Renal pelvis (tissue), 12 donors: Measurements from ENCODE around the gene MAP3K7. TPM values are rescaled to one million over a fixed set of nuclear protein-coding genes. Genes with fewer than 3 reads are reported as not detected.

Experiments used
- DNase-seq: peaks from one replicate; pipeline ENCODE4 v3.0.0-alpha.2; 2013
- long read RNA-seq, 16 experiments: transcript quantifications; one replicate each; lab custom pipeline, GENCODE V29; 2026
- polyA plus RNA-seq, 3 donors: library from polyadenylated mRNA; unstranded; fragments of 120-200 nt; gene quantifications; one replicate each; pipeline ENCODE4 v1.2.1, GENCODE V29; 2013; ENCODE audit not compliant: insufficient read length in 3 of 3

Gene MAP3K7
- polyA plus RNA-seq: 10 to 100 TPM; 44.1 to 50.2 (median 48.8) TPM
- long read RNA-seq, donor 1, full-length matches to known transcripts: 11 of 11 reads
- long read RNA-seq, donor 1, partial matches to known transcripts: 0 of 11 reads
- long read RNA-seq, donor 1, other reads (novel, unspliced or antisense): 0 of 11 reads
- long read RNA-seq, donor 2, full-length matches to known transcripts: 15 of 15 reads
- long read RNA-seq, donor 2, partial matches to known transcripts: 0 of 15 reads
- long read RNA-seq, donor 2, other reads (novel, unspliced or antisense): 0 of 15 reads
- long read RNA-seq, donor 3, full-length matches to known transcripts: 8 of 8 reads
- long read RNA-seq, donor 3, partial matches to known transcripts: 0 of 8 reads
- long read RNA-seq, donor 3, other reads (novel, unspliced or antisense): 0 of 8 reads
- long read RNA-seq, donor 4, full-length matches to known transcripts: 9 of 9 reads
- long read RNA-seq, donor 4, partial matches to known transcripts: 0 of 9 reads
- long read RNA-seq, donor 4, other reads (novel, unspliced or antisense): 0 of 9 reads
- long read RNA-seq, donor 5, full-length matches to known transcripts: 5 of 5 reads
- long read RNA-seq, donor 5, partial matches to known transcripts: 0 of 5 reads
- long read RNA-seq, donor 5, other reads (novel, unspliced or antisense): 0 of 5 reads
- long read RNA-seq, donor 6, full-length matches to known transcripts: 11 of 11 reads
- long read RNA-seq, donor 6, partial matches to known transcripts: 0 of 11 reads
- long read RNA-seq, donor 6, other reads (novel, unspliced or antisense): 0 of 11 reads
- long read RNA-seq, donor 7, full-length matches to known transcripts: 15 of 20 reads
- long read RNA-seq, donor 7, partial matches to known transcripts: 5 of 20 reads
- long read RNA-seq, donor 7, other reads (novel, unspliced or antisense): 0 of 20 reads
- long read RNA-seq, donor 8, full-length matches to known transcripts: 4 of 4 reads
- long read RNA-seq, donor 8, partial matches to known transcripts: 0 of 4 reads
- long read RNA-seq, donor 8, other reads (novel, unspliced or antisense): 0 of 4 reads
- long read RNA-seq, donor 9, full-length matches to known transcripts: 16 of 16 reads
- long read RNA-seq, donor 9, partial matches to known transcripts: 0 of 16 reads
- long read RNA-seq, donor 9, other reads (novel, unspliced or antisense): 0 of 16 reads
- long read RNA-seq, donor 10, full-length matches to known transcripts: 12 of 20 reads
- long read RNA-seq, donor 10, partial matches to known transcripts: 8 of 20 reads
- long read RNA-seq, donor 10, other reads (novel, unspliced or antisense): 0 of 20 reads
- long read RNA-seq, donor 11, full-length matches to known transcripts: 8 of 8 reads
- long read RNA-seq, donor 11, partial matches to known transcripts: 0 of 8 reads
- long read RNA-seq, donor 11, other reads (novel, unspliced or antisense): 0 of 8 reads
- long read RNA-seq, donor 12, full-length matches to known transcripts: 15 of 20 reads
- long read RNA-seq, donor 12, partial matches to known transcripts: 5 of 20 reads
- long read RNA-seq, donor 12, other reads (novel, unspliced or antisense): 0 of 20 reads
- long read RNA-seq, donor 13, full-length matches to known transcripts: 4 of 4 reads
- long read RNA-seq, donor 13, partial matches to known transcripts: 0 of 4 reads
- long read RNA-seq, donor 13, other reads (novel, unspliced or antisense): 0 of 4 reads
- long read RNA-seq, donor 14, full-length matches to known transcripts: 15 of 21 reads
- long read RNA-seq, donor 14, partial matches to known transcripts: 6 of 21 reads
- long read RNA-seq, donor 14, other reads (novel, unspliced or antisense): 0 of 21 reads
- long read RNA-seq, donor 15, full-length matches to known transcripts: 14 of 14 reads
- long read RNA-seq, donor 15, partial matches to known transcripts: 0 of 14 reads
- long read RNA-seq, donor 15, other reads (novel, unspliced or antisense): 0 of 14 reads
- long read RNA-seq, donor 16, full-length matches to known transcripts: 10 of 17 reads
- long read RNA-seq, donor 16, partial matches to known transcripts: 7 of 17 reads
- long read RNA-seq, donor 16, other reads (novel, unspliced or antisense): 0 of 17 reads

GRCh38 chr6:90586836-90587638 lies at the start of gene MAP3K7:
Gene MAP3K7, minus strand, starts transcription at chr6:90587072. Its CDS starts 189 bp downstream, at chr6:90586883.
- peak; percentile 98 for DNase-seq

GRCh38 chr6:90631046-90631445 lies 44.2 kb upstream of the MAP3K7 start:
- DNase-seq: no peak

- no peak for DNase-seq
Measured at GRCh38 chr6:90621581-90621980, 34.7 kb upstream of the MAP3K7 start.

- no peak for DNase-seq
Measured at GRCh38 chr6:90619221-90619620, 32.3 kb upstream of the MAP3K7 start.

DNA sequence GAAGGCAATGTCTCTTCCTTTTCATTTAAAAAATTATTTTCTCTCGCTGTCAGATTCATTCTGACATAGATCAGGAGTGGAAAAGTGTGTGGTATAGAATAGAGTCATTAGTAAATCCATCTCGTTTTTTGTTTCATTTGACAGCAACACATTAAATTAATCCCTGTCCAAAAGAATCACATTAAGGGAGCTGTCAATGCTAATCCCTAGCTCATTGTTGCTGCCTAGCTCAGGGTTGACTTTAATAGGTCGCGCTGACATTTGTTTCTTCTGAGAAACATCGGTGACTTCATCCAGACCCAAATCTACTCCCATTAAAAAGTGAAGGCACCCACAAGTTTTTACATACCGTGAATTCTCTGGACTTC lies 25.4 kb upstream of the MAP3K7 start:
- no peak for DNase-seq

- no peak for DNase-seq
Measured at GRCh38 chr6:90611543-90612312, 24.9 kb upstream of the MAP3K7 start.

DNA sequence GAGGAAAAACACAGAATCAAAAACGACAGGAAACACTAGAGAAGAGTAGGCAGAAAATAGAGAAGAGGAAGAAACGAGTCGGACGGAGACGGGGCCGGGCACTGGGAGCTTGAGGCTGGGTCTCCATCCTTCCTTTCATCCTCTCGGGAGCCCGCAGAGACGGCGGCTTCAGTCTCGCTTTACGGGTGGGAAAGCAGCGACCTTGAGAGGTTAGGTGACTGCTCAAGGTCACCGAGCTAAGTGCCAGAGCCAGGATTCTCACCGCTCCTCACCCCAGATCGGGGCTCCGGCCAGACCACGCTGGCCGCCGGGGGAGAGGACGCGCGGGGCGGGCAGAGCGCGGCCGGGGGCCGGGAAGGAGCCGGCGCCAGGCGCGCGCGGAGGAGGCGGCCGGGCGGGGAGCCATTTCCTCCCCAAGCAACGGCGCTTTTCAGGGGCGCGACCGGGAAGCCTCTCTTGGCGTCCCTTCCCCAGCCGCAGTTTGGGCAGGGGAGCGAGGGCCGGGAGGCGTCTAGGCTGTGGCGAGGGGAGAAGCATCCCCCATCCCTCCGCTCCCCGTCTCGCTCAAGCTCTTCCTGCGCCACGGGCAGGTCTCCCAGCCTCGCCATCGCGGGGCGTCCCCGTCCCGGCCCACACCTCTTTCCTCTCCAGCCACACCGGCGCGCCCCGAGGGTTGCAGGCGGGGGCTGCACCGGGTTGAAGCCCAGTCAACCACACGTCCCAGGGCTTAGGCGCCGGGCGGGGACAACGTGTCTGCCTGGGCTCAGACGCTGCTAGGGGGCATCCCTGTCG lies 24.1 kb upstream of the MAP3K7 start:
- DNase-seq: peak; percentile 58

- DNase-seq: peak; percentile 24
Measured at GRCh38 chr6:90610301-90610750, 23.5 kb upstream of the MAP3K7 start.

DNA sequence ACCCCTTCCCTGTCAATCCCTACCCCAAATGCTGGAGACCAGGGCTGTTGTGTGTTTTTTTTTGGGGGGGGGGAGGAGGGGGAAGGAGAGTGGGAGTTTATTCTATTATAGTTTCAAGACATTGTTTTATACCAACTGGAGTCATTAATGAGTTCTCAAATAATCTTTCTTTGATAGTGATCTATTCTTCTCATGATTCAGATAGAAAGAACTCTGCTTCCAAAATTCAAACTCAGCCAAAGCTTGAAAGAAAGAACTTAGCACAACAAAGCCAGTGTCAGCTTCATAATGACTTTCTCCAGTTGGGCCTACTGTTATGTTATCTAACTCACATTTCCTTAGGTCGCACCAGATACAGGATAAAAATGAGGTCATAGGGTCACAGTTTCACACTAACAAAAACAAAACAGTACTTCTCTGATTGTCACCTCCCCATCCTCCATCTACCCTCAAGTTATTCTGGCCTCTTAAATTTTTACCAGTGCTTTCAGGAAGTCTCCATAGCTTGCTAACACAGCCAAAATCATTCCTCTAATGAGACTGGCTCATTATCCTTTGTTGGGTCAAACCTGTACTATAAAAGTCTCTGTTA lies 19.0 kb upstream of the MAP3K7 start:
- no peak for DNase-seq

- no peak for DNase-seq
Measured at GRCh38 chr6:90604546-90604945, 17.7 kb upstream of the MAP3K7 start.

DNA sequence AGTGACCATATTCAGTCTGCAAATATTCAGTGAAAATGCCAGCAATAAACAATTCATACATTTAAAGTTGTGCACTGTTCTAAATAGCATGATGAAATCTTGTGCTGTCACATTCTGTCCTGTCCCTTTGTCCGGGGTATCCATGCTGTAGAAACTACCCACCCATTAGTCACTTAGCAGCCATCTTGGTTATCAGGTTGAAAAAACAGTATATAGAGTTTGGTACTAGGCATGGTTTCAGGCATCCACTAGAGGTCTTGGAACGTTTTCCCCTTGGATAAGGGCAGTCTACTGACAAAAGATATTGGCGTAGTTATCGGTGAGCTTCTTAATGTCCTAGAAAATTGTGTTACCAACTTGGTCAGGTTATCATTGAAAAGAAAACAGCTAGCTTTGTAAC lies 12.3 kb upstream of the MAP3K7 start:
- DNase-seq: no peak

DNA sequence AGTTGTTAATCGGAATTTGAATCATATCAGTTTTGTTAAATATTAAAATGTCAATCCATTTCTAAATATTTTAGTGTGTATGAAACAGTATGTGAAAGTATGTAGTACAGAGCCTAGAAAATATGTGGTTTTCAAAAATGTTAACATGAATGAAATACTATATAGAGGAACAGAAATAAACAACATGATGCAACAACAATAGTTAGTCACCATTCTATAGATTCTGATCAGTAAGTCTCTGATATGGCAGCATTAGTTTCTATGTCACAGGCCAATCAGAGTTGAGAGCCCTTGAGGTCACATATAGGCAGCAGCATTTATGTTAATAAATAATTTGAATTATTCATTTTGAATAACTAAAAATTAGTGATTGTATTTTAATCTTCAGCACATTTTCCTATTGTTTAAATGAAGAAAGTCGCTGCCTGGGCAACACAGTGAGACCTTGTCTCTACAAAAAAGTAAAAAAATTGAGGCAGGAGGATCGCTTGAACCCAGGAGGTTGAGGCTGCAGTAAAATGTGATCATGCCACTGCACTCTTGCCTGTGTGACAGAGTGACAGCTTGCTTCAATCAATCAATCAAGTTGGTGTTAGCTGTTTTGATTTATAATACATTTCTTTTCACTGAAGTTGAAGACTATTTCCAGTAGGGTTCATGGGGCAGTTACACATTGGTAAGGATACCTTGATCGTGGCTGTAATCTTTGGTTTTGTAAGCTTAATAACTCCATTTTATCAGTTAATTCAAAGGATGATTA lies 11.5 kb upstream of the MAP3K7 start:
- no peak for DNase-seq

GRCh38 chr6:90596967-90597539 lies 10.2 kb upstream of the MAP3K7 start:
- no peak for DNase-seq

DNA sequence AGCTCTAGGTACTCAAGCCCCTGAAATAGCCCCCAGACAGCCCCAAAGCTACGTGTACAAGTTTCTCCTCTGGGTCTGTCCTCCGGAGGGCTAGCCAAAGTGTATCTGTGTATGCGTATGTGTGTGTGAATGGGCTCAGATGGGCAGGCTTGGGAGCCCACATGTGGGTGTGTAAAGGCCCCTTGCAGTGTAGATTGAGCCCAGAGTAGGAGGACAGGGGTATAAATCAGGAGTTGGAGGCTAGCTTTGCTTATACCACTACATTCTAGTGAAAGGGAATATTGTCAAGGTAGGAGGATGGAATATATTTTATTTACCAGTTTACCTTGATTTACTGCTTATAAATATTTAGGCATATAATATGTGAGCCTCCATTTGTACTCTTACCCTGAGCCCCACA lies 9.0 kb upstream of the MAP3K7 start:
- no peak for DNase-seq

DNA sequence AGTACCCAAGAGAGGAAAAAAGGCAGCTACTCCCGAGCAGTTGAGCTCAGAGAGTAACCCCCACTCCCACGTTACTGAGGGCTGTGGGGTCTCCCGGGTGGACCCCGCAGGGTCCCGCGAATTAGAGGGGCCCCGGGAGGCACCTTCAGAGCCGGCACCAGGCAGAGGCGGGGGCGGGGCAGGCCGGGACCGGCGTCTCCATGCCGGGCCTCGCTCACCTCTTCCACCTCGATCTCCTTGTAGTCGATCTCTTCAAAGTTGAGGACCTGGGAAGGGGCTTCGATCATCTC lies 381 bp downstream of the MAP3K7 start:
- no peak for DNase-seq

DNA sequence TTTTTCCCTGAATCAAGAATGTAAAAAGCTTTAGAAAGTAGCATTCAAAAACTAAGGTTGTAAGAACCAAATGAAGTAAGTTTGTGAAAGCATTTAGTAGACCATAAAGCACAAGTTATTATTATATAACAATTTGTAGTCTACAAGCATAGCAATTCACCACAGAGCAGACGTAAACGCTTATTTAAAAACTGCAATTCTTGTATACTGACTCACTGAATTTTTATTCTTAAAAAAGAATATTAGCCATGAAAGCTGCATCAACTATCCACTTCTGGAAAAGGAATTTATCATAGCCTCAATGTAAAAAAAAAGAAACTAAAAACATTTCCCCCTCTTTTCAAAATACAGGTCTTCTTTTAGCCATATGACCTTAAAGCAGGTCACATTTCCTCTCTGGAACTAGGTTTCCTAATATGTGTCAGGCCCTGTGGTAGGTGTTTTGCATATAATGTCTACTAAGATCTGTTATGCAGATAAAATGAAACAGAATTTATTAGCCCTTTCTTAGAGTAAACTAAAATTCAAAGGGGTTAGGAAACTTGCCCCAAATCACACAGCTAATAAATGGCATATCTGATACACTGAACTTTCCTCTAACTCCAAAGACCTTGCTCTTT lies 2.1 kb downstream of the MAP3K7 start:
- DNase-seq: no peak
